Testis (tissue), 3 donors: ENCODE data around the gene VSIG8. TPM values are rescaled to one million over a fixed set of nuclear protein-coding genes. Genes with fewer than 3 reads are reported as not detected.

ENCODE experiments used
- DNase-seq: peaks from one replicate; pipeline ENCODE4 v3.0.0-alpha.2; 2019
- H3K27ac ChIP-seq, 2 donors: fragments of 200-600 bp; sonication (generic); one replicate each; pipeline ENCODE4 v1.5.1; 2019
- H3K27me3 ChIP-seq: fragments of 200-600 bp; sonication (generic); one replicate; pipeline ENCODE4 v1.5.1; 2019
- H3K36me3 ChIP-seq: fragments of 200-600 bp; sonication (generic); one replicate; pipeline ENCODE4 v1.5.1; 2017; ENCODE audit warnings: low read depth; ENCODE audit errors: missing control alignments
- H3K4me1 ChIP-seq: fragments of 200-600 bp; sonication (generic); one replicate; pipeline ENCODE4 v1.5.1; 2019
- H3K4me3 ChIP-seq, 2 donors: fragments of 200-600 bp; sonication (generic); one replicate each; pipeline ENCODE4 v1.5.1; 2017 to 2019
- H3K9me3 ChIP-seq: fragments of 200-600 bp; sonication (generic); one replicate; pipeline ENCODE4 v1.5.1; 2017
- CTCF ChIP-seq, 3 experiments: fragments of 450-650 bp in 2 of 3; fragments of 200-600 bp in 1 of 3; sonication (generic) in 1 of 3; IDR thresholded peaks; one replicate each; pipeline ENCODE4 v1.5.1; 2016 to 2019; ENCODE audit warnings: antibody characterized with exemption in 3 of 3, mild to moderate bottlenecking in 2 of 3, moderate library complexity in 1 of 3
- POLR2A ChIP-seq: fragments of 450-650 bp; IDR thresholded peaks from one replicate; pipeline ENCODE4 v1.6.1; 2017; ENCODE audit warnings: antibody characterized with exemption, mild to moderate bottlenecking, moderate library complexity
- WGBS, 2 donors: methylation state at CpG; one replicate each; pipeline ENCODE4 v1.1.5; 2018; 5-methylcytosine and 5-hydroxymethylcytosine counted together
- intact Hi-C: fragments of 100-400 bp; cut with DNase I; formaldehyde crosslinking; loops from one replicate; pipeline ENCODE4 v1.15.1; 2023; ENCODE audit warnings: low total_unique reads
- polyA plus RNA-seq: library from polyadenylated mRNA; stranded (reverse); fragments of 350-450 nt; fragmentation: Illumina TruSeq; extraction: RNeasy Lipid Tissue Mini Kit (QIAGEN cat#74804); gene quantifications from one replicate; pipeline ENCODE4 v1.2.3, GENCODE V29; 2014; ENCODE audit warnings: low read depth, low replicate concordance; ENCODE audit not compliant: insufficient read depth
- total RNA-seq, 2 donors: library from RNA; depleted of rRNA; stranded (reverse); fragments of >200 nt; gene quantifications; one replicate each; pipeline ENCODE4 v1.2.3, GENCODE V29; 2016

Gene VSIG8
- total and polyA plus RNA-seq, 3 donors from 2014 or later, result 0.43 to 0.55 TPM; not detected in 1

DNA sequence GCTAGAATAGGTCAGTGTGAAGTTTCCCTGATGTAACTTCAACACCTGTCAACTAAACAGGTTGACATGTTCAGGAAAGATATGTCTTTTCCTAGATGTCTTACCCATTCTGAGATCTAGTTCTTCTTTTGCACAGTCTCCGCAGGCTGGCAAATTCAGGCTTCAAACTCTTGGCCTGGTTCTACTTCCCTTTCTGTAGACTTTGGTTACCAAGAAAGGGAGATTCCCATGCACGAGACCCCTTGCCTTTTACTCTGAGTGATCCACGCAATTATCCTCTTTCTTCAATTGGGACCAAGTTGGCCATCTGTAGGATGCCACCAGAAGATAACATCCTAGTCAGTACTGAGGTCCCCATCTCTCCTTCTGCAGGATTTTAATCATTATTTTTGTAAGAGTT lies 35.5 kb upstream of the VSIG8 start:
- H3K9me3 ChIP-seq, result no peaks in the 10 kb centered on the region
- no peak overlapping the region for H3K4me3 ChIP-seq
- peaks cover 15% of the 10 kb centered on the region for H3K4me1 ChIP-seq
- 88 to 90% methylated on average over 3 of the region's 3 CpGs for WGBS, 2 donors
- intact Hi-C loops, result no loop called here
- no peaks in the 10 kb centered on the region for H3K36me3 ChIP-seq
- DNase-seq, result no peak
- TF ChIP-seq CTCF (IDR thresholded peaks at IDR 0.05), result no peak
- no peaks in the 10 kb centered on the region for H3K27me3 ChIP-seq
- no peak overlapping the region for H3K27ac ChIP-seq

DNA sequence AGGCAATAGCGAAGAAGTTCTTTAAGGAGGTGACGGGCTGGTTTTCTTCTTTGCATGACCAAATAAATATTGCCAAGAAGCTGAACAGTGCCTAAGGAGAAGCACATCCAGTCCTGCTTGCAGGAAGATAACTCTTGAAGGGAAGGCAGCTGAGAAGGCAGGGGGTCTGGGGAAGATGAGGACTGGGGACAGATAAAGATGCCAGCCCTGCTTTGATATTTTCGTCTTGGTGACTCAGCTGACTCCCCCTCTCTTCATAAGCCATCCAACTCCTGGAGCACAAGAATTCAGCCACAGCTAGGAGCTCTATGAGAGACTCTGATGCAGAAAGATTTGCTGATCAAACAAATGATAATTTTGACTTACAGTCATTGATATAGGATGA lies 34.1 kb upstream of the VSIG8 start:
- intact Hi-C loops, result no loop called here
- WGBS, 2 donors, result 61 to 72% methylated on average over 3 of the region's 3 CpGs
- no peak overlapping the region for H3K27ac ChIP-seq

DNA sequence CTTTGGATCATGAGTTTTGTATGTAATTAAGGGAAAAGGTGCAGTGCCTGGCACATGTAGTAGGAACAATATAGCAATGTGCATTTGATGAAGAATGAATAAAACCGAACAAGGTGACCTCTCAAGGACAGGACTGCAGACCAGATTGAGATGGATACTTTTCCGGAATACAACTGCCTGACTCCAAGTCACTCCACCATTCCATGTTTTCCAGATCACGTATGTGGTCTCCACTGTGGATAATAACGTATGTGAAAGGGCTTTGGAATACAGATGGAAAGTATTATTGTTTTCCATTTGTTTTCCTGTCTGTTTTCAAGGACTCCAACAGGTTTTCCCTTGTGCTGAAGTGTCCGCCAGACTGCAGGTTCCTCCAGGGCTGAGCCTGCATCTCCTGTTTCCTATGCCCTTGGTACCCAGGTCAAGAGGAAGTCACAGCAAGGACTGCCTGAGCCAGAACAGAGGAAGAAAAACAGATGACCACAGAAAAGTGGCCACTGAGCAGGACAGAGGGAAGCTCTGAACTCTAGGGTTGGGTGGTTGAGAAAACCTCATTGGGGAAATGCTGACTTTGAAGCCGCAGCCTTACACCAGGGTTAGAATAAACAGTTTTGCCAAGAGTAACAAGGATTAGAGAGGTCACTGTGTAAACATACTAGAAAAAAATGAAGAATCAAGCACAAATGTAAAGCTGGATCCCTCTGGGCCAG lies 33.5 kb upstream of the VSIG8 start:
- Histone ChIP-seq H3K4me1 (peaks cover 13% of the 10 kb centered on the region), H3K9me3 (no peaks in the 10 kb centered on the region), H3K36me3 (no peaks in the 10 kb centered on the region), H3K4me3 (no peak overlapping the region), H3K27ac (no peak overlapping the region), H3K27me3 (no peaks in the 10 kb centered on the region)
- DNase-seq, result no peak
- TF ChIP-seq CTCF (IDR thresholded peaks at IDR 0.05) (no peak), POLR2A (no peak)
- WGBS, 2 donors, result 58 to 75% methylated on average over 6 of the region's 6 CpGs
- intact Hi-C loops, result no loop called here

More for the DNA sequence above, 34.1 kb upstream of the VSIG8 start:
- Histone ChIP-seq H3K4me1 (peaks cover 15% of the 10 kb centered on the region), H3K27me3 (no peaks in the 10 kb centered on the region), H3K4me3 (no peak overlapping the region), H3K36me3 (no peaks in the 10 kb centered on the region), H3K9me3 (no peaks in the 10 kb centered on the region)
- DNase-seq, result no peak
- TF ChIP-seq CTCF (IDR thresholded peaks at IDR 0.05) (no peak), POLR2A (no peak)

DNA sequence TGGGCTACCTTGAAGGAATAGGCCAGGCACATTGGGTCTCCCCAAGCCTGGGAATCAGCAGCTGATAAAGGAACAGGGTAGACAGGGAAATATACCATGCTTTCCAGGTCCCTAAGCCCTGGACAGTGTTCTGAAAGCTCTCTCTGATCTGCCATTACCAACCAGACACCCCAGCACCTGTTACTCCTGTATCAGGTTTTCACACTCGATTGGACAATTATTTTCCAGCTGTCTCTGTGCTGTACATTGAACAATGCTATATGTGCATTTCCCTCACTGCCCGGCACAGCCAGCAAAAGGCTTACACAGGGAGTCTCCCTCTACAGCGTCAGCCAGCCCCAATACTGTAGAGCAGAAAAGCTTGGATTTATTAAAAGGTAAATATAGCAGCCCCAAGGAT lies 32.8 kb upstream of the VSIG8 start:
- Histone ChIP-seq H3K36me3 (no peaks in the 10 kb centered on the region), H3K4me1 (peaks cover 6% of the 10 kb centered on the region), H3K4me3 (no peak overlapping the region), H3K27ac (no peak overlapping the region), H3K9me3 (no peaks in the 10 kb centered on the region), H3K27me3 (no peaks in the 10 kb centered on the region)
- no peak for TF ChIP-seq POLR2A
- no peak for TF ChIP-seq CTCF (IDR thresholded peaks at IDR 0.05)
- 78 to 91% methylated on average over 3 of the region's 3 CpGs for WGBS, 2 donors
- intact Hi-C loops, result no loop called here
- no peak for DNase-seq

DNA sequence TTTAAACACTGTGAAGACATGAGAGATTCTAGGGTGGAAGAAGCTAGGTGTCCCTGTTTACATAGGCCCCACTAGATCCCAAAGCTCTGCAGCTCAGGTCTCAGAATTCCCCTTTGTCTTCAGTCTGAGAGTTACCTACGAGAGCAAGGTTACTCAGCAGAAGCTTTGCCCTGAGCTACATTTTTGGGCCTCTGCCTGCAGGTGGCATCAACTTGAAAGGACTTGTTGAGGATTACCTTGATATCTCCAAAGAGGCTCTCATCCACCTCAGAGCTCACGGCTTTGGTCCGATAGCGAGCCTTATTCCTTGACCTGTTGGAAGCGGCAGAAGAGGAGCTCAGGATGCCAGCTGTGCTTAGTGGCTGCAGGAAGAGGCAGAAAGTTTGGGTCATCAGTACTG lies 30.5 kb upstream of the VSIG8 start:
- DNase-seq, result no peak
- H3K27me3 ChIP-seq, result no peaks in the 10 kb centered on the region
- no peaks in the 10 kb centered on the region for H3K9me3 ChIP-seq
- no peaks in the 10 kb centered on the region for H3K36me3 ChIP-seq
- 88 to 95% methylated on average over 5 of the region's 5 CpGs for WGBS, 2 donors
- no peak for TF ChIP-seq POLR2A
- intact Hi-C loops, result no loop called here
- no peaks in the 10 kb centered on the region for H3K4me1 ChIP-seq
- no peak overlapping the region for H3K4me3 ChIP-seq
- H3K27ac ChIP-seq, result no peak overlapping the region
